HG03097 (cell line): ENCODE data around the gene DNAJC6.

Source experiments
- ATAC-seq: cut with Tn5 transposase; IDR thresholded peaks from one replicate; pipeline ENCODE4 v1.9.1; 2021; ENCODE audit not compliant: unreplicated experiment, low FRiP score

Gene DNAJC6

GRCh38 chr1:65458730-65459396 is 149.5 kb downstream of the DNAJC6 start:
- no peak for ATAC-seq

GRCh38 chr1:65459397-65459768 is 150.0 kb downstream of the DNAJC6 start:
- no peak for ATAC-seq
